Activated naive CD8-positive, alpha-beta T cell treated with anti-CD3 and anti-CD28 coated beads for 36 hours (primary cell): ENCODE data around the gene FPR2. TPM values are rescaled to one million over a fixed set of nuclear protein-coding genes. Genes with fewer than 3 reads are reported as not detected.
"Not testable (repeated sequence)": the region's sequence is repeated elsewhere in the genome, so short reads cannot be mapped to it uniquely, and the experiment has no call there.

Source experiments
- DNase-seq: peaks from one replicate; pipeline ENCODE4 v3.0.0; 2021
- H3K27ac Mint-ChIP-seq: one replicate; pipeline ENCODE4 v1.8.0; 2022; ENCODE audit warnings: mild to moderate bottlenecking, moderate library complexity, mixed read lengths
- H3K27me3 Mint-ChIP-seq: one replicate; pipeline ENCODE4 v1.8.0; 2022; ENCODE audit warnings: mild to moderate bottlenecking, mixed read lengths
- H3K36me3 Mint-ChIP-seq: one replicate; pipeline ENCODE4 v1.8.0; 2021; ENCODE audit warnings: mild to moderate bottlenecking, mixed read lengths
- H3K4me1 Mint-ChIP-seq: one replicate; pipeline ENCODE4 v1.8.0; 2021; ENCODE audit warnings: mixed read lengths
- H3K4me3 Mint-ChIP-seq: one replicate; pipeline ENCODE4 v1.8.0; 2022; ENCODE audit warnings: mild to moderate bottlenecking, moderate library complexity, mixed read lengths
- H3K9me3 Mint-ChIP-seq: one replicate; pipeline ENCODE4 v1.8.0; 2022; ENCODE audit warnings: mixed read lengths
- total RNA-seq, 2 experiments: library from RNA; stranded (reverse); gene quantifications; one replicate each; pipeline ENCODE4 v1.2.3, GENCODE V29; 2021

The FPR2 gene
- total RNA-seq, 2 experiments from 2014 or later = not detected

DNA sequence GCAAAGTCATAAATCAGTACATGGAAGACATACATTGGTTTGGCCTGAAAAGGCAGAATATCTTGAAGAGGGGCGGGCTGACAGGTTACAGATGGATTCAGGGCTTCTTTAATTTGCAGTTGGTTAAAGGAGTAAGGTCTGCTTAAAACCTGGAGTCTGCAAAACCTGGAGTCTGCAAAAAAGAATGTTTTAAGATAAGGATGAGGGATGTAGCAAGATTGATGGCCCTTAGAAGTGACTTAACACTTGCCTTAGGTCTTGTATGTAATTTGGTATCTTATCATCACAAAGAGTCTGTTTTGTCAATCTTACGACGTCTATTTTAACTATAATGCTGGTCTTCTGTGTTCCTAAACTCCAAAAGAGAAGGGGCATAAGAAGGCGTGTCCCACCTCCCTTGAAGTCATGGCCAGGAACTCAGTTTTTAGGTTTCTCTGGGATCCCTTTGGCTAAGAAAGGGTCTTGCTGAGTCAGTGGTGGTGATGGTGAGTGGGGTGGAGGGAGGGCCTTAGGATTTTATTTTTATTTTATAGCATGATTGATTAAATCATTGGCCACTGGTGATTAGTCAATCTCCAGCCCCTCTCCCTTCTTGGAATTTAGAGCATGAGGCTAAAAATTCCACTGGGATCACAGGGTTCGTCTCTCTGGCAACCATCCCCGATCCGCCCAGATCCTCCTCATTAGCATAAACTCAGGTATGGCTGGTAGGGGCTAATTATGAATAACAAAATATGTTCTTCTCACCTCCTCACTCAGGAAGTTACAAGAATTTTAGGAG is 27.0 kb upstream of the FPR2 start:
- no peaks in the 10 kb centered on the region for H3K4me1 Mint-ChIP-seq
- H3K9me3 Mint-ChIP-seq = peaks cover 10% of the 10 kb centered on the region
- no peak overlapping the region for H3K27ac Mint-ChIP-seq
- H3K27me3 Mint-ChIP-seq = peaks cover 41% of the 10 kb centered on the region
- no peaks in the 10 kb centered on the region for H3K36me3 Mint-ChIP-seq
- H3K4me3 Mint-ChIP-seq = no peak overlapping the region
- no peak for DNase-seq

DNA sequence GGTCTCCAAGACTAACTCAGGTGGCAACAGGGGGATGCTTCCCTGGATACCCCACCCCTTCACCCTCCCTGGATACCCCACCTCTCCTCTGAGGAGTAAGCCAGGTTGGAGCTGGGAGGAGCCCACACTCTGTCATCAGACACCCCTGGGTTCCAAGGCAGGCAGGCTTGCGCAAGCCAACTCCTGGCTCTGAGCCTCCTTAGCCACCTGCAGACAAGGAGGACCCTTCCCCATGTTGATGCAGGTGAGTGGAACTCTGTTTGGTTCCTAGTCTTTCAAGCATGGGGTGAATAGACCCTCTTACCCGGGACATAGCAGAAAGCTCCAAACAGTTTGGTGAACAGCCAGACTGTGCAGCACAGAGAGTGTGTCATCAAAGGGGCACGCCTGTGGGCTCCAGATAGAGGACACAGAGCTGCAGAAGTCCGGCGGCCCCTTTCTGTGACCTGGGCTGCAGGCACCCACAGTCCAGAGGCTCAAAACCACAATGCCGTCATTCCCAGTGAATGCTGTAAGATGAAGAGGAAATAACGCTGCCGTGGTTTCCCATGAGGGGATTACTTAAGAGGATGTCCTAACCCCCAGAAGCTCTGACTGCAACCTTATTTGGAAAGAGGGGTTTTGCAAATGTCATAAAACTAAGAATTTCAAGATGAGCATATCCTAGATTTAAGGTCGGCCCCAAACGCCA is 25.1 kb upstream of the FPR2 start:
- DNase-seq = no peak
- Mint-ChIP-seq H3K36me3 (no peaks in the 10 kb centered on the region), H3K27ac (no peak overlapping the region), H3K4me3 (no peak overlapping the region), H3K9me3 (peaks cover 6% of the 10 kb centered on the region), H3K4me1 (no peaks in the 10 kb centered on the region), H3K27me3 (peaks cover 31% of the 10 kb centered on the region)

GRCh38 chr19:51737389-51737788 is 23.6 kb upstream of the FPR2 start:
- Mint-ChIP-seq H3K4me1 (no peaks in the 10 kb centered on the region), H3K27ac (no peak overlapping the region), H3K9me3 (no peaks in the 10 kb centered on the region), H3K36me3 (no peaks in the 10 kb centered on the region), H3K27me3 (peaks cover 31% of the 10 kb centered on the region), H3K4me3 (no peak overlapping the region)
- DNase-seq = no peak

DNA sequence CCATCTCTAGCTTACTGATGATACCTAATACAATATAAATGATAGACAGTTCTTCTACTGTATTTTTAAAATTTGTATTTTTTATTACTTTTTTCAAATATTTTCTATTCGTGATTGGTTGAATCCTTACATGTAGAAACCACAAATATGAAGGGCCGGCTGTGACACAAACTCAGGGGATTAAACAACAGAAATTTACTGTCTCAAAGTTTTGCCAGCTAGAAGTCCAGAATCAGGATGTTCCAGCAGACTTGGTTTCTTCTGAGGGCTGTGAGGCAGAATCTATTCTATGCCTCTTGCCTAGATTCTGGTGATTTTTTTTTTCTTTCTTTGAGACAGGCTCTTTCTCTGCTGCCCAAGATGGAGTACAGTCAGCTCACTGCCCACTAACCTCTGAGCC is 23.1 kb upstream of the FPR2 start:
- H3K4me1 Mint-ChIP-seq = no peaks in the 10 kb centered on the region
- H3K36me3 Mint-ChIP-seq = no peaks in the 10 kb centered on the region
- H3K9me3 Mint-ChIP-seq = no peaks in the 10 kb centered on the region
- DNase-seq = no peak
- peaks cover 34% of the 10 kb centered on the region for H3K27me3 Mint-ChIP-seq
- H3K4me3 Mint-ChIP-seq = no peak overlapping the region
- H3K27ac Mint-ChIP-seq = no peak overlapping the region

DNA sequence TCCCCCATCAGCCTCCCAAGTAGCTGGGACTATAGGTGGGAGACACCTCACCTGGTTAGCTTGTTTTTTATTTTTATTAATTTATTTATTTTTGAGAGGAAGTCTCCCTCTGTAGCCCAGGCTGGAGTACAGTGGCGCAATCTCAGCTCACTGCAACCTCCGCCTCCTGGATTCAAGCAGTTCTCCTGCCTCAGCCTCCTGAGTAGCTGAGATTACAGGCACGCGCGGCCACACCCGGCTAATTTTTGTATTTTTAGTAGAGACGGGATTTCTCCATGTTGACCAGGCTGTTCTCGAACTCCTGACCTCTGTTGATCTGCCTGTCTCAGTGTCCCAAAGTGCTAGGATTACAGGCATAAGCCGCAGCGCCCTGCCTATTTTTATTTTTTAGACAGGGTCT is 22.5 kb upstream of the FPR2 start:
- peaks cover 33% of the 10 kb centered on the region for H3K27me3 Mint-ChIP-seq
- H3K4me1 Mint-ChIP-seq, DNase-seq, H3K9me3 Mint-ChIP-seq, H3K27ac Mint-ChIP-seq, H3K4me3 Mint-ChIP-seq, H3K36me3 Mint-ChIP-seq: not testable (repeated sequence)

- Mint-ChIP-seq H3K27me3 (peaks cover 26% of the 10 kb centered on the region), H3K4me3 (no peak overlapping the region), H3K4me1 (no peaks in the 10 kb centered on the region), H3K36me3 (no peaks in the 10 kb centered on the region), H3K27ac (no peak overlapping the region), H3K9me3 (no peaks in the 10 kb centered on the region)
- no peak for DNase-seq
Measured at GRCh38 chr19:51739466-51740213, 21.3 kb upstream of the FPR2 start.

DNA sequence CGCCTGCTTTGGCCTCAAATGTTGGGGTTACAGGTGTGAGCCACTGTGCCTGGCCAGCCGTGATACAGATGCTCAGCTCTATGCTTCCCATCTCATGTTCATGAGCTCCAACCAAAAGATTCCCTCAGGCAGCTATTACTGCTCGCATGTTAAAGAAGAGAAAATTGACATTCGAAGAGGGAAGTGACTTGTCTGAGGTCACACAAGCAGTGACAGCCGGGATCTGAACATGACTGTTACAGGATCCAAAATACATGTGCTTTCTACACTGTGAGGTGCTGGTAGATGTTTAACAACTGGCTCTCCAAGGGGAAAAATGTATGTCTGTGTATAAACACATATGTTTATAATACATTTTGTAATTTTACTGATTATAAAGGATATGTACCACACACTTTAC is 20.6 kb upstream of the FPR2 start:
- H3K27me3 Mint-ChIP-seq = peaks cover 20% of the 10 kb centered on the region
- no peaks in the 10 kb centered on the region for H3K36me3 Mint-ChIP-seq
- no peak overlapping the region for H3K27ac Mint-ChIP-seq

DNA sequence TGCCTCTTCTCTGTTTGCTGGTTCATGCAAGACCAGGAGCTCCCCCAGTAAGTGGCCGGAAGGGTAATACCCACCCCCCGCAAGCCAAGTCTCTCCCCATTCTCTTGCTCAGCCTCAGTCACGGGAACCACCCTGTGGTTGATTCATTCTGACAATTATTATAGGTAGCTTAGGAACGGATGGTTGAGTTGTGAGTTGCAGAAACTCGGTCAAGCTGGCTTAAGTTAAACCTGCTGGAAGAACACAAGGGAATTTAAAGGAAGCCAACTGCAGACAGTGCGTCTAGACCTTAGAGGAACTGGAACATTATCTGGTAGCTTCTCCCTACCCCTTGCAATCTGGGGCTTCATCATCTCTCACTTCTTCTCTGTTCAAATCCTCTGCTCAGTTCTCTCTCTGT is 18.2 kb upstream of the FPR2 start:
- no peak for DNase-seq
- H3K27me3 Mint-ChIP-seq = peaks cover 3% of the 10 kb centered on the region
- no peak overlapping the region for H3K27ac Mint-ChIP-seq
- H3K4me1 Mint-ChIP-seq = no peaks in the 10 kb centered on the region
- no peak overlapping the region for H3K4me3 Mint-ChIP-seq
- no peaks in the 10 kb centered on the region for H3K36me3 Mint-ChIP-seq
- H3K9me3 Mint-ChIP-seq = no peaks in the 10 kb centered on the region

More for the DNA sequence above, 20.6 kb upstream of the FPR2 start:
- DNase-seq = no peak
- H3K4me1 Mint-ChIP-seq = no peaks in the 10 kb centered on the region
- no peaks in the 10 kb centered on the region for H3K9me3 Mint-ChIP-seq
- no peak overlapping the region for H3K4me3 Mint-ChIP-seq

DNA sequence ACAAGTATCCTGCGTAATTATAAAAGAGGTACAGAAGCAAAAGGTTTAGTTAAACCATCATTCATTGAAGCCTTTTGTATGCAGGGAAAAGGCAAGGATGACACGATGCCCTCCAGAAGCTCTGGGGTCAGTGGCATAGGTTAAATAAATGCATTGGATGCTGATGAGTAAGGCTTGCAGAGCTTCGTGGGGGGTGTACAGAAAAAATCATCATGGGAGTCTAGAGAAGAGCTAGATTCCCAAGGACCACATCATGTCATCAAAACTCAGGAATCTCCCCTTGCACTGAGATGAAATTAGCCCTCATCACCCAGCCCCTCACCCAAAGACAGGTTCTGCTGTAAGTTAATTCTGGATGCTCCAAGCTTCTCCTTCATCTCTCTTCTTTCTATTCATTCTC is 17.6 kb upstream of the FPR2 start:
- no peak overlapping the region for H3K27ac Mint-ChIP-seq
- H3K27me3 Mint-ChIP-seq = peaks cover 3% of the 10 kb centered on the region
- no peak overlapping the region for H3K4me3 Mint-ChIP-seq
- H3K9me3 Mint-ChIP-seq = no peaks in the 10 kb centered on the region
- no peak for DNase-seq
- H3K36me3 Mint-ChIP-seq = no peaks in the 10 kb centered on the region
- no peaks in the 10 kb centered on the region for H3K4me1 Mint-ChIP-seq

DNA sequence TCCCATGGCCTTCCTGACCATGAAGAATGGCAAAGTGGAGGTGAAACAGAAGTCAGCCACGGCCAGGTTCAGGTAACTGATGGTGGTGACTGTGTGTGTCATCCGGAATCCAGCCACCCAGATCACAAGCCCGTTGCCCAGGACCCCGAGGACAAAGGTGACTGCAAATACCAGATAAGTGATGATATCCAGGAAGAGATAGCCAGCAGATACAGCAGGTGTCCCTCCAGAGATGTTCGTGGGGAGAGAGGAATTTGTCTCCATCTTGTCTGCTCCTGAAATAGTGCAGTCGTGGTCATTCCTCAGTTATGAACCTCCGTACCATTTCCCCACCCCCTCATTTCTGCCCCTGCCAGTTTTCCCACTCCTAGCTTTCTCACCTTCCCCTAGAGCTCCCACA is 14.2 kb upstream of the FPR2 start:
- no peak overlapping the region for H3K27ac Mint-ChIP-seq
- H3K9me3 Mint-ChIP-seq = no peaks in the 10 kb centered on the region
- no peaks in the 10 kb centered on the region for H3K4me1 Mint-ChIP-seq
- peaks cover 7% of the 10 kb centered on the region for H3K27me3 Mint-ChIP-seq
- no peaks in the 10 kb centered on the region for H3K36me3 Mint-ChIP-seq
- no peak for DNase-seq
- H3K4me3 Mint-ChIP-seq = no peak overlapping the region

- Mint-ChIP-seq H3K4me1 (no peaks in the 10 kb centered on the region), H3K27ac (no peak overlapping the region), H3K36me3 (no peaks in the 10 kb centered on the region), H3K9me3 (no peaks in the 10 kb centered on the region), H3K4me3 (no peak overlapping the region), H3K27me3 (peaks cover 4% of the 10 kb centered on the region)
- DNase-seq = no peak
Measured at GRCh38 chr19:51749979-51750378, 11.0 kb upstream of the FPR2 start.

GRCh38 chr19:51750400-51751094 is 10.4 kb upstream of the FPR2 start:
- Mint-ChIP-seq H3K4me1 (no peaks in the 10 kb centered on the region), H3K36me3 (no peaks in the 10 kb centered on the region), H3K4me3 (no peak overlapping the region), H3K27me3 (peaks cover 4% of the 10 kb centered on the region), H3K9me3 (no peaks in the 10 kb centered on the region), H3K27ac (no peak overlapping the region)
- DNase-seq = no peak

DNA sequence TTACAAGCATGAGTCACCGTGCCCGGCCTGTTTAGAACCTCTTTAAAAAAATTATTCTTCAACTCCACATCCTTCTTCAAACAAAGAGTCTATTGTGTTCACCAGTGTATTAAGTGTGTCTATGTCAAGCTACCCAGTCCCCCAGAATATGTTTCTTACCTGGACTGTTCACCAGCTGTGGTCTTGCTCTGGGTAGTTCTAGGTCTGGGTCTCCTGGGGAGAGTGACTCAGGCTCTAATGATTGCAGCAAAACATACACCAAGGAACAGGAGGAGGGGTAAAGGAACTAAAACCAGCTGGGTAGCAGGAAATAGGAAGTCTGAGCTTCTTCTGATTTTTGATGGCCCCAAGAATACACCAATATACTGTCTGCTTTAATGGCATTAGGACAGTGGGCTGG is 9.3 kb upstream of the FPR2 start, which contains the start of gene FPR1:
Gene FPR1, minus strand, starts transcription at position 224 of the 400 bp plus-strand sequence. CDS start 4,884 bp downstream, outside the sequence.
- Mint-ChIP-seq H3K4me3 (no peak within 1 kb of the TSS), H3K4me1 (no peaks in the 10 kb centered on the region), H3K27ac (no peak within 1 kb of the TSS), H3K9me3 (no peaks in the 10 kb centered on the region), H3K27me3 (peaks cover 10% of the 10 kb centered on the region), H3K36me3 (no peaks in the 10 kb centered on the region)
- no peak for DNase-seq

- H3K27ac Mint-ChIP-seq = no peak overlapping the region
- no peak overlapping the region for H3K4me3 Mint-ChIP-seq
- no peaks in the 10 kb centered on the region for H3K4me1 Mint-ChIP-seq
- H3K36me3 Mint-ChIP-seq = no peaks in the 10 kb centered on the region
- peaks cover 11% of the 10 kb centered on the region for H3K27me3 Mint-ChIP-seq
- no peak for DNase-seq
- H3K9me3 Mint-ChIP-seq = no peaks in the 10 kb centered on the region
Measured at GRCh38 chr19:51754109-51754508, 6.9 kb upstream of the FPR2 start.

- no peak for DNase-seq
- Mint-ChIP-seq H3K4me1 (no peaks in the 10 kb centered on the region), H3K27me3 (peaks cover 11% of the 10 kb centered on the region), H3K27ac (no peak overlapping the region), H3K36me3 (no peaks in the 10 kb centered on the region), H3K4me3 (no peak overlapping the region), H3K9me3 (peaks cover 2% of the 10 kb centered on the region)
Measured at GRCh38 chr19:51754770-51755169, 6.2 kb upstream of the FPR2 start.
